Endothelial cell (in vitro differentiated cells): ENCODE measurements around the gene KCNAB1. TPM values are rescaled to one million over a fixed set of nuclear protein-coding genes. Genes with fewer than 3 reads are reported as not detected.
"Not testable (repeated sequence)": the region's sequence is repeated elsewhere in the genome, so short reads cannot be mapped to it uniquely, and the experiment has no call there.

Source experiments
- DNase-seq: peaks from one replicate; pipeline ENCODE4 v3.0.0; 2021; ENCODE audit warnings: low spot score
- H3K27ac Mint-ChIP-seq: one replicate; pipeline ENCODE4 v1.8.0; 2021; ENCODE audit warnings: mixed read lengths, inconsistent platforms; ENCODE audit not compliant: unreplicated experiment
- H3K27me3 Mint-ChIP-seq: one replicate; pipeline ENCODE4 v1.8.0; 2021; ENCODE audit warnings: mild to moderate bottlenecking, moderate library complexity, mixed read lengths, inconsistent platforms; ENCODE audit not compliant: unreplicated experiment
- H3K36me3 Mint-ChIP-seq: one replicate; pipeline ENCODE4 v1.8.0; 2021; ENCODE audit warnings: mild to moderate bottlenecking, low read depth, mixed read lengths, inconsistent platforms; ENCODE audit not compliant: unreplicated experiment
- H3K4me1 Mint-ChIP-seq: one replicate; pipeline ENCODE4 v1.8.0; 2021; ENCODE audit warnings: mild to moderate bottlenecking, mixed read lengths, inconsistent platforms; ENCODE audit not compliant: unreplicated experiment
- H3K4me3 Mint-ChIP-seq: one replicate; pipeline ENCODE4 v1.8.0; 2021; ENCODE audit warnings: mild to moderate bottlenecking, mixed read lengths, inconsistent platforms; ENCODE audit not compliant: unreplicated experiment
- H3K9me3 Mint-ChIP-seq: one replicate; pipeline ENCODE4 v1.8.0; 2021; ENCODE audit warnings: mixed read lengths, inconsistent platforms; ENCODE audit not compliant: unreplicated experiment
- total RNA-seq: library from RNA; stranded (reverse); fragmentation: NEBNext Ultra II Directional; extraction: Animal tissue kit (Norgen Biotek cat#: 25700); gene quantifications from one replicate; pipeline ENCODE4 v1.2.1, GENCODE V29; 2021; ENCODE audit not compliant: unreplicated experiment
- TF ChIP-seq, protein P1 (sequence below): fragments of 200-600 bp; sonication (generic); IDR thresholded peaks from one replicate; pipeline ENCODE4 v1.5.0; 2021; ENCODE audit warnings: antibody characterized with exemption; ENCODE audit not compliant: unreplicated experiment

KCNAB1 gene
- total RNA-seq, 1 donor from 2014 or later: not detected

GRCh38 chr3:156230278-156230900 lies 110.0 kb downstream of the KCNAB1 start:
- Mint-ChIP-seq H3K4me3 (no peak overlapping the region), H3K27ac (no peak overlapping the region), H3K4me1 (peaks cover 3% of the 10 kb centered on the region), H3K27me3 (peaks cover 1% of the 10 kb centered on the region), H3K9me3 (no peaks in the 10 kb centered on the region), H3K36me3 (no peaks in the 10 kb centered on the region)
- TF ChIP-seq, protein P1, sequence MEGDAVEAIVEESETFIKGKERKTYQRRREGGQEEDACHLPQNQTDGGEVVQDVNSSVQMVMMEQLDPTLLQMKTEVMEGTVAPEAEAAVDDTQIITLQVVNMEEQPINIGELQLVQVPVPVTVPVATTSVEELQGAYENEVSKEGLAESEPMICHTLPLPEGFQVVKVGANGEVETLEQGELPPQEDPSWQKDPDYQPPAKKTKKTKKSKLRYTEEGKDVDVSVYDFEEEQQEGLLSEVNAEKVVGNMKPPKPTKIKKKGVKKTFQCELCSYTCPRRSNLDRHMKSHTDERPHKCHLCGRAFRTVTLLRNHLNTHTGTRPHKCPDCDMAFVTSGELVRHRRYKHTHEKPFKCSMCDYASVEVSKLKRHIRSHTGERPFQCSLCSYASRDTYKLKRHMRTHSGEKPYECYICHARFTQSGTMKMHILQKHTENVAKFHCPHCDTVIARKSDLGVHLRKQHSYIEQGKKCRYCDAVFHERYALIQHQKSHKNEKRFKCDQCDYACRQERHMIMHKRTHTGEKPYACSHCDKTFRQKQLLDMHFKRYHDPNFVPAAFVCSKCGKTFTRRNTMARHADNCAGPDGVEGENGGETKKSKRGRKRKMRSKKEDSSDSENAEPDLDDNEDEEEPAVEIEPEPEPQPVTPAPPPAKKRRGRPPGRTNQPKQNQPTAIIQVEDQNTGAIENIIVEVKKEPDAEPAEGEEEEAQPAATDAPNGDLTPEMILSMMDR: no peak
- DNase-seq: no peak

GRCh38 chr3:156231221-156231620 lies 110.8 kb downstream of the KCNAB1 start:
- H3K9me3 Mint-ChIP-seq, H3K4me3 Mint-ChIP-seq, H3K27me3 Mint-ChIP-seq, H3K4me1 Mint-ChIP-seq, H3K36me3 Mint-ChIP-seq, DNase-seq, H3K27ac Mint-ChIP-seq: not testable (repeated sequence)

- H3K4me1 Mint-ChIP-seq: peaks cover 3% of the 10 kb centered on the region
- H3K27me3 Mint-ChIP-seq: peaks cover 1% of the 10 kb centered on the region
- H3K36me3 Mint-ChIP-seq: no peaks in the 10 kb centered on the region
- DNase-seq: no peak
- H3K9me3 Mint-ChIP-seq: no peaks in the 10 kb centered on the region
- TF ChIP-seq, protein P1: no peak
- no peak overlapping the region for H3K27ac Mint-ChIP-seq
- H3K4me3 Mint-ChIP-seq: no peak overlapping the region
Measured at GRCh38 chr3:156233876-156234275, 113.5 kb downstream of the KCNAB1 start.

DNA sequence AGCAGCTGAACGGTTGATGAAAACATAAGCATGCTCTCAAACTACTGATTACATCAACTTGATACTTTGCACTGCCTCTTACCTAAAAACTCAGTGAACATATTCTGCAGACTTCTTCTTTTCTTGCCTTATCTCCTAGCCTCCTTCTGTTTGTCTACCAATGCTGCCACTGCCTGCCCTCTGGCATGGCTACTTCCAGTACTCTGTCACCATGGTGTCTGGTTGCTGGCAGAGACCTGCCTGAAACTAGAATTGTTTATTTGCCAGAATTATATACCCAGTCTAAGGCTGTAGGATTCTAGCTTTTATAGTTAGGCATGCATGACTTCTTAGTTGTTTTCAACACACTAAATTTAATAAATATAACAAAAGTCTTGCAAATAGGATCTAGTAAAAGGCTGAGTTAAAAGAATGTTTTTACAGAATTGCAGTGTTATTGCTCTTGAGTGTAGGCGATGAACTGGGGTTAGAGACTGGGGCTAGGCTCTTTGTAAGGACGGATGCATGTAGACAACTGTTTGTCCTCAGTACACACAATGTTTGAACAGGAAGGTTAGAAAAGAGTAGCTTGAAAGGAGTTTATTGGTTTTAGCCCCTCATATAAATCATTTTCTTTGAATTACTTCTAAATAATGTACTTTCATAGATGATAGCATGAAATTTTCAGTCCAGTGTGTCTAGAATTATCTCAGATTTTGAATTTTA lies 116.3 kb downstream of the KCNAB1 start:
- Mint-ChIP-seq H3K4me1 (peaks cover 5% of the 10 kb centered on the region), H3K9me3 (no peaks in the 10 kb centered on the region), H3K27ac (no peak overlapping the region), H3K4me3 (no peak overlapping the region), H3K27me3 (peaks cover 1% of the 10 kb centered on the region), H3K36me3 (no peaks in the 10 kb centered on the region)
- TF ChIP-seq, protein P1: no peak
- DNase-seq: no peak

GRCh38 chr3:156240642-156241041 lies 120.3 kb downstream of the KCNAB1 start:
- DNase-seq: no peak
- no peak overlapping the region for H3K27ac Mint-ChIP-seq
- TF ChIP-seq, protein P1: no peak
- H3K27me3 Mint-ChIP-seq: no peaks in the 10 kb centered on the region
- H3K4me3 Mint-ChIP-seq: no peak overlapping the region
- no peaks in the 10 kb centered on the region for H3K36me3 Mint-ChIP-seq
- peaks cover 5% of the 10 kb centered on the region for H3K4me1 Mint-ChIP-seq
- no peaks in the 10 kb centered on the region for H3K9me3 Mint-ChIP-seq
